Measurements from ENCODE around the gene RNU7-1.

The RNU7-1 gene

DNA sequence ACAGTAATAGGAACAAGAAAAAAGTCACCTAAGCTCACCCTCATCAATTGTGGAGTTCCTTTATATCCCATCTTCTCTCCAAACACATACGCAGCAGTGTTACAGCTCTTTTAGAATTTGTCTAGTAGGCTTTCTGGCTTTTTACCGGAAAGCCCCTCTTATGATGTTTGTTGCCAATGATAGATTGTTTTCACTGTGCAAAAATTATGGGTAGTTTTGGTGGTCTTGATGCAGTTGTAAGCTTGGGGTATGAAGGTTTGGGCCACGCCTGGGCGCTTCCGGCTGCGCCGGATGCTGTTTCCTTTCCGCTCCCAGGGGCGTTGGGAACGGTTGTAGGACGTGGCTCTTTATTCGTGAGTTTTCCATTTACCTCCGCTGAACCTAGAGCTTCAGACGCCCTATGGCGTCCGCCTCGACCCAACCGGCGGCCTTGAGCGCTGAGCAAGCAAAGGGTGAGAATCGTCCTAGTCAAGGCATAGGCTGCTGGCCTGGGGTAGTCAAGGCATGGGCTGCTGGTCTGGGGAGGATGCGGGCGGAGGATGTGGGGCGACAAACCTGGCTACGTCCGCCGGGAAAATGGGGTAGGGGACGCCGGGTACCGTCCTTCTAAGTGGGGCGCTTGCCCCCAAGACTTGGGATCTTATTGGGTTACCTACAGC is at the start of gene RNU7-1, which contains the start of gene C12orf57:
Gene RNU7-1, plus strand, starts transcription at position 95 of the 659 bp plus-strand sequence.
Gene C12orf57, plus strand, starts transcription at position 301 of the 659 bp plus-strand sequence. Its CDS starts 100 bp downstream, at position 401.
- TF ChIP-seq CTCF (IDR thresholded peaks at IDR 0.05), result no peak

DNA sequence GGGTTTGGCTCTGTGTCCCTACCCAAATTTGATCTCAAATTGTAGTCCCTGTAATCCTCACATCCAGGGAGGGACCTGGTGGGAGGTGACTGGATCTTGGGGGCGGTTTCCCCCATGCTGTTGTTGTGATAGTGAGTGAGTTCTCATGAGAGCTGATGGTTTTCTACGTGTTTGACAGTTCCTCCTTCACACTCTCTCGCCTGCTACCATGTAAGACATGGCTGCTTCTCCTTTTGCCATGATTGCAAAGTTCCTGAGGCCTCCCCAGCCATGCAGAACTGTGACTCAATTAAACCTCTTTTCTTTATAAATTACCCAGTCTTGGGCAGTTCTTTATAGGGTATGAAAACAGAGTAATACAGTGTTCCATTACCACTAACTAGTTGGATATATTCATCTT is 49.3 kb upstream of the RNU7-1 start:
- TF ChIP-seq CTCF (IDR thresholded peaks at IDR 0.05), result no peak

DNA sequence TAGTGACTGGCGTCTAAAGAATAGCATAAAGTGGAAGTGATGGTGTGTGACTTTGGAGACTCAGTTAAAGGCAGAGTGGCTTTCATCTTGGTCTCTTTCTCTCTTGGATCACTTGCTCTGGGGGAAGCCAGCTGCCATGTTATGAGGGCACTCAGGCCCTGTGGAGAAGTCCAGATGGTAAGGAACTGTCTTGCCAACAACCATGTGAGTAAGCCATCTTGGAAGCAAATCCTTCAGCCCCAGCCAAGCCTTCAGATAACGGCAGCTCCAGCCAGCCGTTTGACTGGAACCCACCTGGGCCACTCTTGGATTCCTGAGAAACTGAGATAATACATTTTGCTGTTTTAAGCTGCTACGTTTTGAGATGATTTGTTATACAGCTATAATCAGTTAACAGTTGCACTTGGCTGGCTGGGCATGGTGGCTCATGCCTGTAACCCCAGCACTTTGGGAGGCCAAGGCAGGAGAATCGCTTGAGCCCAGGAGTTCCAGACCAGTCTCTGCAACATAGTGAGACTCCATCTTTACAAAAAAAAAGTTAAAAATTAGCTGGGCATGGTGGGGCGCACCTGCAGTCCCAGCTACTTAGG is 46.7 kb upstream of the RNU7-1 start:
- no peak for TF ChIP-seq CTCF (IDR thresholded peaks at IDR 0.05)

GRCh38 chr12:6899427-6899826 is 44.2 kb upstream of the RNU7-1 start:
- no peak for TF ChIP-seq CTCF (IDR thresholded peaks at IDR 0.05)

- TF ChIP-seq CTCF (IDR thresholded peaks at IDR 0.05), result no peak
Measured at GRCh38 chr12:6899837-6900519, 43.6 kb upstream of the RNU7-1 start.

GRCh38 chr12:6902448-6902847 is 41.2 kb upstream of the RNU7-1 start:
- TF ChIP-seq CTCF (IDR thresholded peaks at IDR 0.05), result no peak

DNA sequence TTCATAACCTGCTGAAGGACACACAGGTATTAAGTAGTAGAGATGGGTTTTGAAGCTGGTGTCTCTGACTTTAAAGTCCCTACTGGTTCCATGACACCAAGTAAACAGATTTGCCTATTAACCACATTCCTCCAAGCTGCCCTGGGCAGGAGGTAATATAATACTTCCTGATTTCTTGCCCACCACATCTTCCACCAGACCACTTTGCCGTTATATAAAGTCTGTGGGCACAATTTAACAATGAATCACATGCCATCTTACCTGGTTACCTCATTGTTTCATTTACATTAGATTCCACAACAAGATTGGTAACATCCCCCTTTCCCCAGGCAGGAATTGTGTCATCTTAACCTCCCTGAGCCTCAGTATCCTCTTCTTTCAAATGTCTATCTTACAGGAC is 39.9 kb upstream of the RNU7-1 start:
- TF ChIP-seq CTCF (IDR thresholded peaks at IDR 0.05), result no peak

Data from LNCAP (cell line).